Activated naive CD8-positive, alpha-beta T cell treated with anti-CD3 and anti-CD28 coated beads, Interleukin-2, amount 10 ng/mL, durations not matched to agents 7 days and 5 days (primary cell): ENCODE data around the gene SYNDIG1. TPM values are rescaled to one million over a fixed set of nuclear protein-coding genes. Genes with fewer than 3 reads are reported as not detected.
"Not testable (repeated sequence)": the region's sequence is repeated elsewhere in the genome, so short reads cannot be mapped to it uniquely, and the experiment has no call there.

ENCODE experiments used
- ATAC-seq: fragments of 150-1000 bp; cut with Tn5 transposase; one replicate; pipeline ENCODE4 v1.10.0; 2021; ENCODE audit warnings: low read depth, moderate library complexity
- POLR2A ChIA-PET: fragments of 350-600 bp; sonication (Branson Sonifier 250); formaldehyde crosslinking; loops from one replicate; lab custom pipeline; 2021; ENCODE audit warnings: antibody characterized with exemption; lab: Charles Lee
- DNase-seq: peaks from one replicate; pipeline ENCODE4 v3.0.0; 2021
- H3K27ac Mint-ChIP-seq: one replicate; pipeline ENCODE4 v1.8.0; 2022; ENCODE audit warnings: mild to moderate bottlenecking, mixed read lengths
- H3K27me3 Mint-ChIP-seq: one replicate; pipeline ENCODE4 v1.8.0; 2022; ENCODE audit warnings: mild to moderate bottlenecking, moderate library complexity, mixed read lengths
- H3K36me3 Mint-ChIP-seq: one replicate; pipeline ENCODE4 v1.8.0; 2021; ENCODE audit warnings: mild to moderate bottlenecking, mixed read lengths
- H3K4me1 Mint-ChIP-seq: one replicate; pipeline ENCODE4 v1.8.0; 2021; ENCODE audit warnings: mixed read lengths
- H3K4me3 Mint-ChIP-seq: one replicate; pipeline ENCODE4 v1.8.0; 2022; ENCODE audit warnings: mild to moderate bottlenecking, moderate library complexity, mixed read lengths
- H3K9me3 Mint-ChIP-seq: one replicate; pipeline ENCODE4 v1.8.0; 2021; ENCODE audit warnings: mixed read lengths
- total RNA-seq, 2 experiments: library from RNA; stranded (reverse); gene quantifications; one replicate each; pipeline ENCODE4 v1.2.3, GENCODE V29; 2021

Gene SYNDIG1
- total RNA-seq, 2 experiments from 2014 or later: not detected

DNA sequence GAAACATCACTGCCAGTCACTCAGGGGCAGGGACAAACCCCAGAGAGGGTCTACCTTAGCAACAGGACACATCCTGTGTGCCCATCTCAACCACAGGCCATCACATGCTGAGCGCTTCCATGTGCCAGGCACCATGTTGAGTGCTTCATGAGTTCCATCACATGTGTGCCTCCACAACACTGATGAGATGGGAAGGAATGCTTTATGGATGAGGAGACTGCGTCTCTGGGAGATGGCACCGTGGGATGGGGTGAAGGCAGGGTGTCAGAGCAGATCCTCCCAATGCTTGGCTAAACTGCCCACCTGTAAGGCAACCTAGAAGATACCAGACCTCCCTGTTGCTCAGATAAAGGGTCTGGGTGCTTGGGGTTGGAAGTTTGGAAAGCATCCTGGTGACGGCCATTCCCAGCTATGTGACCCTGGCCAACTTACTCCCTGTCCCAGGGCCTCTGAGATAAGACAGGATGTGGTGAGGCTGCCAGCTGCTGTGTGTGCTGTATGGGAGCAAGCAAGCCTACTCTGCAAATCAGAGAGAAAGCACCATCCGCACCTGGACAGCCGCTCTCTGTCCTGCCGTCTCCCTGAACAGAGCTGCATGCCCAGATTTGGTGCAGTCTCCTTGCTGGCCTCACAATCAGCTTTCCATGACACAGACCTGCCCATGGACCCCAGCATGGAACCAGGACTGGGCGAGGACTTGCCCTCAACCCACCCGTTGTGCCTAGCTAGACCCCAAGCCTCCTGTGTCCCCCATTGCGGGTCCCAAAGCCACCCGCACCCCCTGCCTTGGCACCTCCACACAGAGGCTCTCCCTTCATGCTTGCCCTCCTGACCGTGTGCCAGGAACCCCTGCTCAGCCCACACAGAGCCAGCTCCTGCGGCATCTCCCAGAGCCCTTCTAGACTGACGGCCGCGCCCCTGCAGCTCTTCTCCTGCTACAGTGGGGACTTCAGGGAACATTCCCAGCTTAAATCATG is 143.7 kb downstream of the SYNDIG1 start:
- Mint-ChIP-seq H3K27ac (no peak overlapping the region), H3K4me3 (no peak overlapping the region), H3K4me1 (peaks cover 2% of the 10 kb centered on the region), H3K9me3 (no peaks in the 10 kb centered on the region), H3K36me3 (no peaks in the 10 kb centered on the region), H3K27me3 (peaks cover 7% of the 10 kb centered on the region)
- ATAC-seq (no peak), DNase-seq (no peak)
- POLR2A ChIA-PET: no interaction called here

GRCh38 chr20:24614341-24614740 is 144.9 kb downstream of the SYNDIG1 start:
- no peak overlapping the region for H3K4me3 Mint-ChIP-seq
- no peak overlapping the region for H3K27ac Mint-ChIP-seq
- POLR2A ChIA-PET: no interaction called here
- peaks cover 2% of the 10 kb centered on the region for H3K4me1 Mint-ChIP-seq
- DNase-seq (no peak), ATAC-seq (no peak)
- H3K36me3 Mint-ChIP-seq: no peaks in the 10 kb centered on the region
- H3K9me3 Mint-ChIP-seq: no peaks in the 10 kb centered on the region
- peaks cover 7% of the 10 kb centered on the region for H3K27me3 Mint-ChIP-seq

GRCh38 chr20:24615353-24615752 is 145.9 kb downstream of the SYNDIG1 start:
- H3K4me3 Mint-ChIP-seq: no peak overlapping the region
- H3K4me1 Mint-ChIP-seq: peaks cover 2% of the 10 kb centered on the region
- DNase-seq: no peak
- ATAC-seq: no peak
- POLR2A ChIA-PET: no interaction called here
- no peak overlapping the region for H3K27ac Mint-ChIP-seq
- H3K9me3 Mint-ChIP-seq: no peaks in the 10 kb centered on the region
- H3K27me3 Mint-ChIP-seq: peaks cover 10% of the 10 kb centered on the region
- H3K36me3 Mint-ChIP-seq: no peaks in the 10 kb centered on the region

DNA sequence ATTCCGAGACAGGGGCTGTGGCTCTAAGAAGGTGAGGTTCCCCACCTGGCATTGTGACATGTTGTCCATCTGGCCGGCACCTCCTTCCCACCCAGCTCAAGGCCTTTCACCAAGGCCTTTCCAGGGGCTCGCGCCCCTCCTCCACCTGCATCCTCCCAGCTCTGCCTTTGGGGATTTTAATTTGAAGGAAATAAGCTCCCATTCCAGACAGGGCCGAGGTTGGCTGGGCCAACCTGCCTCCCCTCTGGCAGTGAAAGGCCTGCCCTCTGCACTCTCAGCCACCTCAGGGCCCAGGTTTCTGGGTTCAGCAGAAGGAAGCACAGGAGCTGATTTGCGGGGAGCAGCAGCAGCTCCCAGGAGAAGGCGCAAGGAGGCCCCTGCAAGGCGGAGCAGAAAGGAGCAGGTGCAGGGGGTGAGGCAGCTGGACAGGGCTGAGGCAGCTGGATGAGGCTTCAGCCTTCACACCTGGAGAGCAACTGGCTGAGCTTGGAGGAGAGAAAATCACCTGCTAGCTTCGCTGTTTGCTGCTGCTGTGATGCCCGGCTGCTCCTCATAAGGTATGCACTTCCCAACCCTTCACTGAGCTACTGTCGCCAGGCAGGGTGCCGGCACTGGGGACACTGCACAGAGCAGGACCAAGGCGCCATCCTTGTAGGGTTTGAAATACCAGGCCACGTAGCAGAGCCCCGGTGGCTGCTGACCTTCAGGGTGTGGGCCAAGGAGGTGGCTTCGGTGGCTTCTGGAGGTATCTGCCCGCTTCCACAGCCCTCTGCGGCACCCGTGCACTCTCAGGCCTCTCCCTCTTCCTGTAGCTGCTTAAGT is 147.0 kb downstream of the SYNDIG1 start:
- Mint-ChIP-seq H3K27me3 (peaks cover 12% of the 10 kb centered on the region), H3K4me1 (peaks cover 2% of the 10 kb centered on the region), H3K9me3 (no peaks in the 10 kb centered on the region), H3K36me3 (no peaks in the 10 kb centered on the region), H3K4me3 (no peak overlapping the region), H3K27ac (no peak overlapping the region)
- no peak for DNase-seq
- ATAC-seq: no peak
- POLR2A ChIA-PET: no interaction called here

DNA sequence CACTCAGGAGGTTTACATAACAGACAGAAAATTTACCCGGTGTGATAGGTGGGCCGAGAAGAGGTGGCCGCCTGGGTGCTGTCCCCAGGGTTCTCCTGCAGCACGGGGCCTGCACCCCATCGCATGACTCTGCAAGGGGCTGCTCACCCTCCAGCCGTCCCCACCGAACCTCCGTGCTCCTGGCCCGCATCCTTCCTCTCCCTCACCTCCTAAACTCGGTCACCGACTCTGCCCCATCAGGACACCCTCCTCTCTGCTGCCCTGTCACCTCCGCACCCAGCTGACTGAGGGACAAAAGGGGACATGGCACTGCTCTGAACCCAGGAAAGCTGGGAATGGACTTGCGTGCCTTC is 147.6 kb downstream of the SYNDIG1 start:
- Mint-ChIP-seq H3K9me3 (no peaks in the 10 kb centered on the region), H3K4me1 (peaks cover 2% of the 10 kb centered on the region), H3K27ac (no peak overlapping the region), H3K4me3 (no peak overlapping the region), H3K36me3 (no peaks in the 10 kb centered on the region), H3K27me3 (peaks cover 12% of the 10 kb centered on the region)
- no peak for ATAC-seq
- DNase-seq: no peak
- POLR2A ChIA-PET: no interaction called here

DNA sequence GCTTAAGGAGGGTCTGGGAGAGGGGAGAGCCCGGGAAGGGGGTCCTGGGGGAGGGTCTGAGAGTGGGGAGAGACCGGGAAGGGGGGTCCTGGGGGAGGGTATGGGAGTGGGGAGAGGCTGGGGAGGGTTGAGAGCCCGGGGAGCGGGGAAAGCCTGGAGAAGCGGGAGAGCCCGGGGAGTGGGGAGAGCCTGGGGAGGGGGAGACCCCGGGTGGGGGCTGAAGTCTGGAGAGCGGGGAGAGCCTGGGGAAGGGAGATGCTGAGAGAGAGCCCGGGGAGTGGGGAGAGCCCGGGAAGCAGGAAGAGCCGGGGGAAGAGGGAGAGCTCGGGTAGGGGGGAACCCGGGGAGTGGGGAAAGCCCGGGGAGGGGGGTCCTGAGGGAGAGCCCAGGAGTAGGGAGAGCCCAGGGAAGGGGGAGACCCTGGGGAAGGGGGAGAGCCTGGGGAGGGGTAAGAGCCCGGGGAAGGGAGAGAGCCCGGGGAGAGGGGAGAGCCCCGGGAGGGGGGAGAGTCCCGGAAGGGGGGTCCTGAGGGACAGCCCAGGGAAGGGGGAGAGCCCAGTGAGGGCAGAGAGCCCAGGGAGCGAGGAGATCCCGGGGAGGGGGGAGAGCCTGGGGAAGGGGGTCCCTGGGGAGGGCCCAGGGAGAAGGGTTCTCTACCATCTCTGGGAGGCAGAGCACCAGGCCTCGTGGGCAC is 148.5 kb downstream of the SYNDIG1 start:
- POLR2A ChIA-PET: no interaction called here
- H3K9me3 Mint-ChIP-seq: no peaks in the 10 kb centered on the region
- DNase-seq (no peak), ATAC-seq (no peak)
- H3K4me1 Mint-ChIP-seq: no peaks in the 10 kb centered on the region
- H3K36me3 Mint-ChIP-seq: no peaks in the 10 kb centered on the region
- H3K27me3 Mint-ChIP-seq: peaks cover 12% of the 10 kb centered on the region
- H3K4me3 Mint-ChIP-seq: no peak overlapping the region
- H3K27ac Mint-ChIP-seq: no peak overlapping the region

DNA sequence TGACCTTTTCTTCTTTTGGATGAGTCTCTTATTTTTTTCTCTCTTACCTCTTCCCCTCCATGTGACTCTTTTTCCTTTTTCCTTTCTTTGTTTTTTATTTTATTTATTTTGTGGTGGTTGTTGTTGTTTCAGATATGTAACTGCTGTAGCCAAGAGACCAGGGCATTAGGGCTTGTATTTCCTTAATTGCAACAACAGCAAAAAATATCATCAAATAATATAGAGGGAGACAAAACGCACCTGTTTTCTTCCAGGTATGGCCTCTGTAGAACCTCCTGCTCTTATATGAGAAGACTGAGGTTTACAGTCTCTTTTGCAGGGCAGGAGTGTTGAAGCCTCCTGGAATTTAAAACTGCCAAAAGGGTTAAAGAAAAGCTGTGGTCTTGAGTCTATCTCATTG is 149.3 kb downstream of the SYNDIG1 start:
- Mint-ChIP-seq H3K4me3 (no peak overlapping the region), H3K27ac (no peak overlapping the region), H3K27me3 (peaks cover 9% of the 10 kb centered on the region), H3K36me3 (no peaks in the 10 kb centered on the region), H3K4me1 (no peaks in the 10 kb centered on the region), H3K9me3 (no peaks in the 10 kb centered on the region)
- ATAC-seq: no peak
- no peak for DNase-seq
- POLR2A ChIA-PET: no interaction called here

DNA sequence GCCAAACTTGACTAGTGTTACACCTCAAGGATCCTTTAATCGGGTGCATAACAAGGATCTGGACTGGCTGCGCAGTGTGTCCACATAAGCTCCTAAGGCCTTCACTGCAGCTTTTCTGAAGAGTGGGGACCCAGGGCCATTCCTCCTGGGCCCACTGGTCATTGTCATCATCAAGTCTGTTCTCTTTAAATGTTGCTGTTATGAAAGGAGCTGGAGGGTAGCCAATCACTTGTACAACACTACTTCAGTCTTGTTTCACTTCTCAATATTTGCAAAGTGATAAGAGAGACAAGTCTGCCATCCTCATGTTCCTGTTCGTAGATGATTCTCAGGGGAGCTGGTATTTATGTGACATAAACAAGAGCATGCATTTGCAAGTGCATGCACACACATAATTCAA is 149.8 kb downstream of the SYNDIG1 start:
- no peaks in the 10 kb centered on the region for H3K4me1 Mint-ChIP-seq
- H3K36me3 Mint-ChIP-seq: no peaks in the 10 kb centered on the region
- peaks cover 9% of the 10 kb centered on the region for H3K27me3 Mint-ChIP-seq
- H3K27ac Mint-ChIP-seq: no peak overlapping the region
- DNase-seq: no peak
- no peak for ATAC-seq
- POLR2A ChIA-PET: no interaction called here
- no peak overlapping the region for H3K4me3 Mint-ChIP-seq
- H3K9me3 Mint-ChIP-seq: no peaks in the 10 kb centered on the region

DNA sequence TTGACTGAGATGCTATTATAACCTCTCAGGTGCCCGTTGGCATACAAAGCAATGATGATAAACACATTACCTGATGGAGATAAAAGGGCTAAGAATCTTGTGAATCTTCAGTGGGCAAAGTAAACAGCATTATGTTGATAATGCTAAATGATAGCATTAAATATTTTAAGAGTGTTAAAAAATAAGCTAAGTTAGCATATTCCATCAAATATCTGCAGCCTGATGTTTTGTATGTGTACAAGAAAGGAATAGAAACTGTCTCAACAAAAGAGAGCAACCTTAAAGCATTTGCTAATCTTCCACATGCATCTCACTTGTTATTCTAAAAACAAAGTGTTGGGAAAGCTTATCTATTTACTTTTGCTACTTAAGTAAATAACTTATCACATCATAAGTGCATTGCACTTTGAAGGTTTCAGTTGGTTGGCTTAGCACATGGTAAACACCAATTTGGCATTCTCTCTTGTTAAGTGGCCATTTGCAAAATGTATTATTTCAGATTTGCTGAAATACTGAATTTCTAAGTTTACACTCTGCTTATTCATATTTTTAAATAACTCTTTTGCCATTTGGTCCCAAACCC is 151.6 kb downstream of the SYNDIG1 start:
- H3K27me3 Mint-ChIP-seq: peaks cover 7% of the 10 kb centered on the region
- no peak overlapping the region for H3K27ac Mint-ChIP-seq
- H3K9me3 Mint-ChIP-seq: peaks cover 1% of the 10 kb centered on the region
- no peaks in the 10 kb centered on the region for H3K36me3 Mint-ChIP-seq
- no peak overlapping the region for H3K4me3 Mint-ChIP-seq
- DNase-seq (no peak), ATAC-seq (no peak)
- POLR2A ChIA-PET: no interaction called here
- H3K4me1 Mint-ChIP-seq: no peaks in the 10 kb centered on the region

- no peak for DNase-seq
- Mint-ChIP-seq H3K4me1 (peaks cover under 1% of the 10 kb centered on the region), H3K36me3 (no peaks in the 10 kb centered on the region), H3K9me3 (peaks cover 1% of the 10 kb centered on the region), H3K4me3 (no peak overlapping the region), H3K27ac (no peak overlapping the region), H3K27me3 (peaks cover 5% of the 10 kb centered on the region)
- no peak for ATAC-seq
- POLR2A ChIA-PET: no interaction called here
Measured at GRCh38 chr20:24622856-24623255, 153.4 kb downstream of the SYNDIG1 start.

GRCh38 chr20:24626141-24626540 is 156.7 kb downstream of the SYNDIG1 start:
- H3K4me3 Mint-ChIP-seq, H3K36me3 Mint-ChIP-seq, DNase-seq, H3K9me3 Mint-ChIP-seq, POLR2A ChIA-PET, H3K4me1 Mint-ChIP-seq, H3K27ac Mint-ChIP-seq, H3K27me3 Mint-ChIP-seq, ATAC-seq: not testable (repeated sequence)

GRCh38 chr20:24627291-24627690 is 157.9 kb downstream of the SYNDIG1 start:
- no peak overlapping the region for H3K4me3 Mint-ChIP-seq
- no peak for ATAC-seq
- H3K9me3 Mint-ChIP-seq: peaks cover 1% of the 10 kb centered on the region
- no peak for DNase-seq
- no peak overlapping the region for H3K27ac Mint-ChIP-seq
- POLR2A ChIA-PET: no interaction called here
- peaks cover 6% of the 10 kb centered on the region for H3K4me1 Mint-ChIP-seq
- no peaks in the 10 kb centered on the region for H3K27me3 Mint-ChIP-seq
- no peaks in the 10 kb centered on the region for H3K36me3 Mint-ChIP-seq

GRCh38 chr20:24627926-24628325 is 158.5 kb downstream of the SYNDIG1 start:
- Mint-ChIP-seq H3K27ac (no peak overlapping the region), H3K4me1 (peaks cover 6% of the 10 kb centered on the region), H3K27me3 (no peaks in the 10 kb centered on the region), H3K4me3 (no peak overlapping the region), H3K36me3 (no peaks in the 10 kb centered on the region), H3K9me3 (peaks cover 1% of the 10 kb centered on the region)
- ATAC-seq (no peak), DNase-seq (no peak)
- POLR2A ChIA-PET: no interaction called here
